ENCODE measurements around the gene AP2A1.
A peak's percentile ranks its signal among the peaks of the same experiment; 100 is the strongest.

AP2A1 gene

DNA sequence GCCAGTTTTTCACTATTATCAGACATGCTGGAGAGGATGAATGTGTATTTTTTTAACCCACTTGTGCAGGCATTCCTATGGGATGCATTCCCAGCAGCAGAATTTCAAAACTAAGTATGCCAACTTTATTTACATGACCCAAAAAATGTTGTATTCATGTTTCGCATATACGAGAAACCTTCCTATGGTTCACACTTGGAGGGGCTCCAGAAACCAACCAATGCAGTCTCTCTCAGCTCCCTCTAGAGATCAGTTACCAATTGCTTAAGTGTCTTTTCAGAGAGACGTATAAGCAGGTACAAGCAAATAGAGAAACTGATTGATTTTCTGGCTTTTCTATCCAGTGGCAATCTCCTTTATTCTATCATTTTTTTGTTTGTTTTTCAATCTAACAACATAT is 78.6 kb downstream of the AP2A1 start:
- no peak for TF ChIP-seq POLR2AphosphoS5 (IDR thresholded peaks at IDR 0.05; ENCODE audit: borderline replicate concordance, low read depth, low read length)
- no peak for TF ChIP-seq EZH2 (IDR thresholded peaks at IDR 0.05)
- no peak for TF ChIP-seq FOXP2 (optimal IDR thresholded peaks at IDR 0.05; ENCODE audit: control extremely low read depth, extremely low read length, insufficient read depth)
- DNase-seq (ENCODE audit: low read depth, low spot score), result no peak
- Histone ChIP-seq H3K36me3 (ENCODE audit: insufficient read depth, low read length) (peaks cover 14% of the 10 kb centered on the region), H3K9ac (ENCODE audit: insufficient read length) (peak overlapping the region; percentile 4), H3K27ac (peak overlapping the region; percentile 1; the same call in 1 of the 2 replicates), H3K9me3 (ENCODE audit: low read depth, low read length) (no peaks in the 10 kb centered on the region), H3K4me3 (no peak overlapping the region)

DNA sequence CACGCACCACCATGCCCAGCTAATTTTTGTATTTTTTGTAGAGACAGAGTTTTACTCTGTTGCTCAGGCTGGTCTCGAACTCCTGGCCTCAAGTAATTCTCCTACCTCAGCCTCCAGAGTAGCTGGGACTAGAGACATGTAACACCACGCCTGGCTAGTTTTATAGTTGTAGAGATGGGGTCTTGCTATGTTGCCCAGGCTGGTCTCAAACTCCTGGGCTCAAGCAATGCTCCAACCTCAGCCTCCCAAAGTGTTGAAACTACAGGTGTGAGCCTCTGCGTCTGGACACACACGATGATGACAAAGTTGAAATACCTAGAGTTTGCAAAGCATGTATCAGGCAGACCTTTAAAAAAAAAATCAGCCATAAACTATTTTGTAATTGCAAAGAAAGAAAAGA is 79.6 kb downstream of the AP2A1 start:
- Histone ChIP-seq H3K4me3 (no peak overlapping the region), H3K9me3 (ENCODE audit: low read depth, low read length) (no peaks in the 10 kb centered on the region), H3K9ac (ENCODE audit: insufficient read length) (no peak overlapping the region), H3K36me3 (ENCODE audit: insufficient read depth, low read length) (peaks cover 14% of the 10 kb centered on the region), H3K27ac (peak overlapping the region; percentile 1; the same call in 1 of the 2 replicates)
- no peak for TF ChIP-seq EZH2 (IDR thresholded peaks at IDR 0.05)
- no peak for TF ChIP-seq POLR2AphosphoS5 (IDR thresholded peaks at IDR 0.05; ENCODE audit: borderline replicate concordance, low read depth, low read length)
- TF ChIP-seq FOXP2 (optimal IDR thresholded peaks at IDR 0.05; ENCODE audit: control extremely low read depth, extremely low read length, insufficient read depth), result no peak
- DNase-seq (ENCODE audit: low read depth, low spot score), result no peak

DNA sequence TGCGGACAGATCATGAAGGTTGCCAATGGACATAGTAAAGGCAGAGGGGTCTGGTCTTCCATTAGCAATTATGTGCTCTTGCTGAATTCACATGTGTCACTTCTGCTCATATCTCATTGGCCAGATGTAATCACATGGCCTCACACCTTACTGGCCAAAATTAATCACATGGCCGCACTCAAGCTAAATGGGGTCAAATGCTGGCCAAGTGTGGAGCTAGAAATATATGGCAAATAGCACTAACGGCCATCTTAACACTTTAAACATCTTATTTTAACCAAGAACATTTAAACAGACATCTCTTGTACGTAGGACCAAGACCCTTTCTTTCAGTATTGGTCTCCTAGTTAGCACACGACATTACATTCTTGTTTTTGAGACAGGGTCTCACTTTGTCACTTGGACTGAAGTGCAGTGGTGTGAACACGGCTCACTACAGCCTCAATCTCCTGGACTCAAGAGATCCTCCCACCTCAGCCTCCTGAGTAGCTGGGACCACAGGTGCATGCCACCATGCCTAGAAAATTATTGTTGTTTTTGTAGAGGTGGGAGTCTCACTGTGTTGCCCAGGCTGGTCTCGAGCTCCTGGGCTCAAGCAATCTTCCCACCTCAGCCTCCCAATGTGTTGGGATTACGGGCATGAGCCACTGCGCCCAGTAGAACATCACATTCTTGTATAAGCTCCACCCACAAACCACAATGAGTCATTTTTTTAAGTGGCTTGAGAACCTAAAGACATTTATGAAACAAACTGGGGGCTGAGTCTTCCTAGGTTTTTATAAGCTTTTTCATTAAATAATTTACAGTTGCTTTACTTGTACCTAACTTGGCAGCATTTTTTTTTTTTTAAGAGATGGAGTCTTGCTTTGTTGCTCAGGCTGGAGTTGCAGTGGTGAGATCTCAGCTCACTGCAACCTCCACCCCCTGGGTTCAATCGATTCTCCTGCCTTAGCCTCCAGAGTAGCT is 81.2 kb downstream of the AP2A1 start:
- Histone ChIP-seq H3K36me3 (ENCODE audit: insufficient read depth, low read length) (peaks cover 24% of the 10 kb centered on the region), H3K9me3 (ENCODE audit: low read depth, low read length) (no peaks in the 10 kb centered on the region), H3K4me3 (0 out of 2 replicates have a peak overlapping the region, but pooled peaks have one; percentile 22), H3K9ac (ENCODE audit: insufficient read length) (no peak overlapping the region), H3K27ac (peak overlapping the region; percentile 69)
- DNase-seq (ENCODE audit: low read depth, low spot score), result peak; percentile 61
- TF ChIP-seq FOXP2 (optimal IDR thresholded peaks at IDR 0.05; ENCODE audit: control extremely low read depth, extremely low read length, insufficient read depth) (no peak), EZH2 (IDR thresholded peaks at IDR 0.05) (no peak), POLR2AphosphoS5 (IDR thresholded peaks at IDR 0.05; ENCODE audit: borderline replicate concordance, low read depth, low read length) (no peak)

DNA sequence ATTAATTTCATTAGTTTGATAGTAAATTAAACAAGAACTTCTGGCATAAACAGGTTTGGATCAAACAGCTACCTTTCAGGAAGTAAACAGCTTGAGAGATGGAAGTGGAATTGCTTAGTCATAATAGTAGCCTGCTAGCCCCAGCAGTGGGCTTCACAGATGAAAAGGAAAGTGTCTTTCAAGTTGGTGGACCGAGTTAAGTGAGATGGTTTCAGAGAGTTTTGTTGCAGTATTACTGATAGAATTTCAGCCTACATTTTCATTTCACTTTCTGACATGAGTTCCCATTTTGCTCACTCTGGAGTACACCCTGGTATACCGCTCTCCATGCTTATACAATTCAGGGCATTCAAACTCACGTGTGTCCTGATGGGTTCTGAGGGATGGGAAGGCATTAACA is 82.1 kb downstream of the AP2A1 start:
- Histone ChIP-seq H3K4me3 (no peak overlapping the region), H3K9ac (ENCODE audit: insufficient read length) (no peak overlapping the region), H3K9me3 (ENCODE audit: low read depth, low read length) (no peaks in the 10 kb centered on the region), H3K36me3 (ENCODE audit: insufficient read depth, low read length) (peaks cover 26% of the 10 kb centered on the region), H3K27ac (peak overlapping the region; percentile 69)
- DNase-seq (ENCODE audit: low read depth, low spot score), result no peak
- TF ChIP-seq FOXP2 (optimal IDR thresholded peaks at IDR 0.05; ENCODE audit: control extremely low read depth, extremely low read length, insufficient read depth), result no peak
- TF ChIP-seq POLR2AphosphoS5 (IDR thresholded peaks at IDR 0.05; ENCODE audit: borderline replicate concordance, low read depth, low read length), result no peak
- TF ChIP-seq EZH2 (IDR thresholded peaks at IDR 0.05), result no peak

DNA sequence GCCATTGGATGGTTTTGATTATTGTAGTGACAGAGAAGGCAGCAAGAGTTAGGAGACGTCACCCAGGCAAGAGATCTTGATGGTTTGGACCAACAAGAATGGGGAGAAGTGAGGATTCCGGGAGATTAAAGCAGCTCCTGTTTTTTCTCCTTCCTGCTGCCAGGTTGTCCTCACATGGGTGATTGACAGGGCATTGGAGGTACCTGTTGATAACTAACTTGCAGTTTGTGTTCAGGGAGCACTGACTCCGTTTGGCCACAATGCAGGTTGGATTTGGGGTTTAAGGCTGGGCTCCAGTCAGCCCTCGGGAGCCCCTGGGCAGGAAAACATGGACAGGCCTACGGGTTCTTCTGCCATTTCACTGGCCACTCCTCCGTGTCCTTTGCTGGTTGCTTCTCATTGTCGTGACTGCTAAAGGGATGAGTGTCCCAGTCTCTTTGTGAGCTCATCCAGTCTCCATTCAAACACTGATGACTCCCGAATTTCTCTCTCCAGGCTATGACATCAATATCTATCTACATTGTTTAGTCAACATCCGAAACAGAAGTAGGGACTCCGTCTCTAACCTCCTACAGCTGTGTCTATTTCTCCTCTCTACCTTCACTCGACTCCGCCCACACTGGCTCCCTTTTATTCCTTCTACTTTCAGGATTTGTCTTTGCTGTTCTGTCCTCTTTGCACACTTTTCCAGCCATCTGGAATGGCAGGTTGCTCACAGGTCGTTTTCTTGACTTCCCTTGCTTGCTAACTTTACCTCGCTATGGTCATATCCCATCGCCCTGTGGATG is 82.8 kb downstream of the AP2A1 start:
- Histone ChIP-seq H3K9ac (ENCODE audit: insufficient read length) (no peak overlapping the region), H3K27ac (peak overlapping the region; percentile 99), H3K4me3 (peak overlapping the region; percentile 95), H3K9me3 (ENCODE audit: low read depth, low read length) (no peaks in the 10 kb centered on the region), H3K36me3 (ENCODE audit: insufficient read depth, low read length) (peaks cover 33% of the 10 kb centered on the region)
- DNase-seq (ENCODE audit: low read depth, low spot score), result no peak
- TF ChIP-seq FOXP2 (optimal IDR thresholded peaks at IDR 0.05; ENCODE audit: control extremely low read depth, extremely low read length, insufficient read depth) (no peak), EZH2 (IDR thresholded peaks at IDR 0.05) (no peak), POLR2AphosphoS5 (IDR thresholded peaks at IDR 0.05; ENCODE audit: borderline replicate concordance, low read depth, low read length) (no peak; the same call in 1 of the 2 replicates)

DNA sequence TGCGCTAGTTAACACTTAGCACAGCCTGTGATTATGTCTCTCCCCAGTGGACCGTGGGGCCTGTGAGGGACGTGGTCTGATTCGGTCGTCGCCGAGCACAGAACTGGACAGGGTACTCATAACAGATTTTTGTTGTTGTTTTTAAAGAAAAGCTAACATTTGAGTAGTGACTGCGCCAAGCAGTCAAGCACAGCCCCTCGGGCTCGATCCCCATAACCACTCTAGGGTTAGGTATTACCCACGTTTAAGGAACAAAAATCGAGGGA is 83.4 kb downstream of the AP2A1 start:
- H3K36me3 ChIP-seq (ENCODE audit: insufficient read depth, low read length), result peaks cover 37% of the 10 kb centered on the region
- H3K27ac ChIP-seq, result peak overlapping the region; percentile 99
- peak overlapping the region; percentile 43 for H3K9ac ChIP-seq (ENCODE audit: insufficient read length)
- peak overlapping the region; percentile 95 for H3K4me3 ChIP-seq
- no peak for DNase-seq (ENCODE audit: low read depth, low spot score)
- TF ChIP-seq POLR2AphosphoS5 (IDR thresholded peaks at IDR 0.05; ENCODE audit: borderline replicate concordance, low read depth, low read length), result no peak
- TF ChIP-seq FOXP2 (optimal IDR thresholded peaks at IDR 0.05; ENCODE audit: control extremely low read depth, extremely low read length, insufficient read depth), result no peak
- TF ChIP-seq EZH2 (IDR thresholded peaks at IDR 0.05), result no peak
- H3K9me3 ChIP-seq (ENCODE audit: low read depth, low read length), result no peaks in the 10 kb centered on the region

DNA sequence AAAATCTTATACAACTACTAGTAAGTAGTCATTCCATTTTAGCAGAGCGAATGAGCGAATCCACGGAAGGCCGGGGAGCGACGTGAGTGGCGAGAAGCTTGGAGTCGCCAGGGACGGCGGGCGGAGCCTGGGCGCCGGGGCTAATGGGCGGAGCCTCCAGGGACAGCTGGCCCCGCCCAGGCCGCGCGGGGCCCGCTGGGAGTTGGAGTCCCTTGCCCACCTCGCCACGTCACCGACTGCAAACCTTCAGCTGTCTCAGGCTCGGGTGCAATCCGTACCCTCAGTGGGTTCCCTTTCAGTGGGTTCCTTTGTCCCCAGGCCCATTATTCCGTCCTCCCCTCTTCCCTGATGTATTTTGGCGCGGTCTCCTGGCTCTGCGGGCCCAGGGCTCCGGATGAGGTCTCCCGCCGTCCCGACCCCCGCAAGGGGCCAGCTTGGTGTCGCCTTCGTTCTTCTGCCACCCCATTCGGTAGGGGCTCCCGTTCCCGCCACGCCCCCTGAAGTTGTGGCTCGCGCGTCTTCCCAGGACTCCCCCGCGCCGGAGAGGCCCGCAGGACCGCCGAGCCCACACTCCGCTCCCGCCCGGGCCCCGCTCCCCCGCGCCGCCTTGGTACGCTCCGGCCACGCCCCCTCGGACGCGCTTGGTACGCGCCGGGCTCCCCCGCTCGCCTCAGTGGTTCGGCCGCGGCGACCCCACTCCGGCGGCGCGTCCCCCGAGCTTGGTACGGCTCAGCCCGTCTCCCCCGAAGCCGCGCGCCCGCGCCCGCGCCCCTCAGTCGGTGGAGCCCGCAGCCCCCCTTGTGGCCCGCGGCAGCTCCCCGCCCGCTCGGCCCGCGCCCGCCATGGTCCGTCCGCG is 83.9 kb downstream of the AP2A1 start, which contains the start of gene PTOV1:
Gene PTOV1 (plus strand): TSS at position 673 of the 856 bp plus-strand sequence.
- Histone ChIP-seq H3K36me3 (ENCODE audit: insufficient read depth, low read length) (peaks cover 42% of the 10 kb centered on the region), H3K27ac (peak within 1 kb of the TSS; percentile 99), H3K4me3 (peak within 1 kb of the TSS; percentile 95), H3K9ac (ENCODE audit: insufficient read length) (peak within 1 kb of the TSS; percentile 91), H3K9me3 (ENCODE audit: low read depth, low read length) (no peaks in the 10 kb centered on the region)
- DNase-seq (ENCODE audit: low read depth, low spot score), result peak; percentile 66
- TF ChIP-seq FOXP2 (optimal IDR thresholded peaks at IDR 0.05; ENCODE audit: control extremely low read depth, extremely low read length, insufficient read depth), result no peak
- TF ChIP-seq POLR2AphosphoS5 (IDR thresholded peaks at IDR 0.05; ENCODE audit: borderline replicate concordance, low read depth, low read length), result peak; percentile 69
- no peak for TF ChIP-seq EZH2 (IDR thresholded peaks at IDR 0.05)
